OCI-LY3 (cell line): ENCODE measurements around the gene DNAJC10.
"Not testable (repeated sequence)": the region's sequence is repeated elsewhere in the genome, so short reads cannot be mapped to it uniquely, and the experiment has no call there.

Source experiments
- H2AFZ ChIP-seq: fragments of 200-600, 300-600 bp; shearing (Covaris generic); 2 replicates; pipeline ENCODE4 v1.6.0; 2014; ENCODE audit warnings: antibody characterized with exemption, low read depth, low read length
- H3K27ac ChIP-seq: fragments of 200-600, 300-600 bp; sonication (generic); 2 replicates; pipeline ENCODE4 v1.5.1; 2014; ENCODE audit warnings: mild to moderate bottlenecking, low read length, moderate library complexity, mixed read lengths
- H3K27me3 ChIP-seq: fragments of 200-600, 300-600 bp; sonication (generic); 2 replicates; pipeline ENCODE4 v1.6.1; 2014; ENCODE audit warnings: low read depth, low read length, mixed read lengths
- H3K36me3 ChIP-seq: fragments of 200-600, 300-600 bp; sonication (generic); replicated peaks from 2 replicates; pipeline ENCODE3; 2014; ENCODE audit warnings: low read depth, low read length, mixed read lengths
- H3K4me1 ChIP-seq: fragments of 300-600, 200-600 bp; sonication (generic); 2 replicates; pipeline ENCODE4 v1.6.1; 2014; ENCODE audit warnings: low read length, mixed read lengths
- H3K4me2 ChIP-seq: fragments of 200-600, 300-600 bp; sonication (generic); 2 replicates; pipeline ENCODE4 v1.6.1; 2014; ENCODE audit warnings: low read length, mixed read lengths
- H3K4me3 ChIP-seq: fragments of 300-600, 200-600 bp; sonication (generic); 2 replicates; pipeline ENCODE4 v1.5.1; 2014; ENCODE audit warnings: antibody characterized with exemption, mild to moderate bottlenecking, low read length, moderate library complexity
- H3K79me2 ChIP-seq: fragments of 300-600, 200-600 bp; shearing (Covaris generic); 2 replicates; pipeline ENCODE4 v1.6.1; 2014; ENCODE audit warnings: mild to moderate bottlenecking, low read length, mixed read lengths
- H3K9ac ChIP-seq: fragments of 300-600, 200-600 bp; shearing (Covaris generic); 2 replicates; pipeline ENCODE4 v1.6.0; 2014; ENCODE audit warnings: mild to moderate bottlenecking, low read length, moderate library complexity
- H3K9me3 ChIP-seq: fragments of 200-600, 300-600 bp; shearing (Covaris generic); 2 replicates; pipeline ENCODE4 v1.6.1; 2014; ENCODE audit warnings: low read length, mixed read lengths; ENCODE audit not compliant: insufficient read depth
- H4K20me1 ChIP-seq: fragments of 200-600, 300-600 bp; sonication (generic); 2 replicates; pipeline ENCODE4 v1.6.1; 2016; ENCODE audit warnings: low read length, mixed read lengths; ENCODE audit not compliant: insufficient read depth
- EZH2phosphoT487 ChIP-seq: fragments of 200-600 bp; shearing (Covaris generic); IDR thresholded peaks from 2 replicates; pipeline ENCODE4 v1.6.1; 2018; ENCODE audit warnings: antibody characterized with exemption, mixed run types, low read depth
- TF ChIP-seq, protein P1 (sequence below): fragments of 200-600, 300-600 bp; sonication (generic); IDR thresholded peaks from 2 replicates; pipeline ENCODE4 v1.5.1; 2014; ENCODE audit warnings: antibody characterized with exemption, low read length, low read depth

Gene DNAJC10

DNA sequence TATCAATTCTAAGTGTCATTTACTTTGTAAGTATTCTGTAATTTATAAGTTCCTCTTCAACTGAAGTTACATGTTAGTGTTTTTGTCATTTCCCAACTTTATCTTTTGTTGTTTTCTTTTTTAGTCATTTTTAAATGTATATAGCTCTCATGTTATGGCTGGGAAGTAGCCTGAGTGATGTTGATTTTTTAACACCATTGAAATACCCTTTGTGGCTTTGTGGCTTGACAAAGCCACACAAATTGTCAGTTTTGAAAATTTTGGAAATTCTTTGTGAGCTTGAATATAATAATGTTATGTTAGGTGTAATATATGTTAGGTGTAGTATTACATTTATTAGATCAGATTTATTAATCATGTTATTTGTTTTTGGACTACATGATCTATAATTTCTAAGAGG lies 16.7 kb downstream of the DNAJC10 start:
- Histone ChIP-seq H3K36me3 (peaks cover 29% of the 10 kb centered on the region), H2AFZ (no peak overlapping the region), H3K27ac (no peak overlapping the region), H3K9me3 (no peaks in the 10 kb centered on the region), H4K20me1 (no peaks in the 10 kb centered on the region), H3K79me2 (no peaks in the 10 kb centered on the region), H3K4me2 (no peak overlapping the region), H3K27me3 (no peaks in the 10 kb centered on the region), H3K9ac (no peak overlapping the region), H3K4me3 (no peak overlapping the region), H3K4me1 (no peaks in the 10 kb centered on the region)
- TF ChIP-seq EZH2phosphoT487, result no peak
- TF ChIP-seq, protein P1, sequence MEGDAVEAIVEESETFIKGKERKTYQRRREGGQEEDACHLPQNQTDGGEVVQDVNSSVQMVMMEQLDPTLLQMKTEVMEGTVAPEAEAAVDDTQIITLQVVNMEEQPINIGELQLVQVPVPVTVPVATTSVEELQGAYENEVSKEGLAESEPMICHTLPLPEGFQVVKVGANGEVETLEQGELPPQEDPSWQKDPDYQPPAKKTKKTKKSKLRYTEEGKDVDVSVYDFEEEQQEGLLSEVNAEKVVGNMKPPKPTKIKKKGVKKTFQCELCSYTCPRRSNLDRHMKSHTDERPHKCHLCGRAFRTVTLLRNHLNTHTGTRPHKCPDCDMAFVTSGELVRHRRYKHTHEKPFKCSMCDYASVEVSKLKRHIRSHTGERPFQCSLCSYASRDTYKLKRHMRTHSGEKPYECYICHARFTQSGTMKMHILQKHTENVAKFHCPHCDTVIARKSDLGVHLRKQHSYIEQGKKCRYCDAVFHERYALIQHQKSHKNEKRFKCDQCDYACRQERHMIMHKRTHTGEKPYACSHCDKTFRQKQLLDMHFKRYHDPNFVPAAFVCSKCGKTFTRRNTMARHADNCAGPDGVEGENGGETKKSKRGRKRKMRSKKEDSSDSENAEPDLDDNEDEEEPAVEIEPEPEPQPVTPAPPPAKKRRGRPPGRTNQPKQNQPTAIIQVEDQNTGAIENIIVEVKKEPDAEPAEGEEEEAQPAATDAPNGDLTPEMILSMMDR, result no peak

DNA sequence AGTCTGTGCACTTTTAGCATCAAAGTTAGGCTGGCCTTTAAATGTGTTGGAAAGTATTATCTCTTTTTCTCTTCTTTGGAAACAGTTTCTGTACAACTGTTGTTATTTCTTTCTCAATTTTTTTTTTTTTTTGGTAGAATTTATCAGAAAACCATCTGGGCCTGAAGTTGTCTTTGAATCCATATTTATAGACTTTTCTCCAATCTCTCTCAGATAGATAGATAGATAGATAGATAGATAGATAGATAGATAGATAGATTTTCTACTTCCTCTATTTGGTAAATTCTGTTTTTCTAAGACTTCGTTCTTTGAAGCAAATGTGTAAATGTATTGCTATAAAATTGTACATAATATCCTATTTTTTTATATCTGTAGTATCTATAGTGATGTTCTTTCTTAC lies 17.5 kb downstream of the DNAJC10 start:
- Histone ChIP-seq H3K9me3 (no peaks in the 10 kb centered on the region), H4K20me1 (no peaks in the 10 kb centered on the region), H3K36me3 (peaks cover 32% of the 10 kb centered on the region), H3K9ac (no peak overlapping the region), H3K27me3 (no peaks in the 10 kb centered on the region), H3K79me2 (no peaks in the 10 kb centered on the region), H3K27ac (no peak overlapping the region), H3K4me2 (no peak overlapping the region), H3K4me1 (no peaks in the 10 kb centered on the region), H3K4me3 (no peak overlapping the region), H2AFZ (no peak overlapping the region)
- no peak for TF ChIP-seq EZH2phosphoT487
- TF ChIP-seq, protein P1, result no peak

DNA sequence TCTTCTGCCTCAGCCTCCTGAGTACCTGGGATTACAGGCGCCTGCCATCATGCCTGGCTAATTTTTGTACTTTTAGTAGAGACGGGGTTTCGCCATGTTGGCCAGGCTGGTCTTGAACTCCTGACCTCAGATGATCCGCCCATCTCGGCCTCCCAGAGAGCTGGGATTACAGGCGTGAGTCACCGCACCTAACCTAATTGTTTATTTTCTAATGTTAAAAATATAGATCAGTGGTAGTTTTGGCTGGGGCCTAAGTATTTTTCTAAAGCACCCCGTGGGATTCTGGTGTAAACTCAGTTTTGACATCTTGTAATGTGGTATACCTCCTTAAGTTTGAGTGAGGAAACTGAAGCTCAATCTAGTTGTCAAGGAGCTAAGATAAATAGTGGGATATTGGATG lies 20.8 kb downstream of the DNAJC10 start:
- H3K9ac ChIP-seq, H3K4me3 ChIP-seq, H4K20me1 ChIP-seq, H3K27ac ChIP-seq, H3K27me3 ChIP-seq, H3K4me1 ChIP-seq, H3K4me2 ChIP-seq, H2AFZ ChIP-seq, H3K9me3 ChIP-seq, H3K79me2 ChIP-seq: not testable (repeated sequence)
- peaks cover 29% of the 10 kb centered on the region for H3K36me3 ChIP-seq

DNA sequence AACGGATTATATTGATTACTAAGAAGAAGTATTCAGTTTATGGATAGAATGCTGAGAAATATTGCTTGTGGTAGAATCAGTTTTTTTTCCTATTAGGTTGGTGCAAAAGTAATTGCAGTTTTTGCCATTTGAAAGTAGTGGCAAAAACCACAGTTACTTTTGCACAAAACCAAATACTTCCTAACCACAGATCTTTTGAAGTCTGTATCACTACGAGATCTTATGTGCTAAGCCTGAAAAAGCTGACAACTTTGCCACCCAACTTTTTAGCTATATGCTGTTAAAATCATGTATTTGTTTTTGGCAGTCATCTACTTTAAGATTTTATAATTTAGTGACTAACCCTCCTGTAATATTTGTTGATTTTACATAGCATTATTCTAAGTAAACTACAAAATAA lies 24.6 kb downstream of the DNAJC10 start:
- no peak for TF ChIP-seq EZH2phosphoT487
- TF ChIP-seq, protein P1, result no peak
- H3K4me3 ChIP-seq, result no peak overlapping the region
- no peak overlapping the region for H2AFZ ChIP-seq
- peaks cover 35% of the 10 kb centered on the region for H3K36me3 ChIP-seq
- H3K9ac ChIP-seq, result no peak overlapping the region
- no peak overlapping the region for H3K27ac ChIP-seq
- no peak overlapping the region for H3K4me2 ChIP-seq
- H3K27me3 ChIP-seq, result no peaks in the 10 kb centered on the region
- no peaks in the 10 kb centered on the region for H3K4me1 ChIP-seq
- H3K79me2 ChIP-seq, result no peaks in the 10 kb centered on the region
- H4K20me1 ChIP-seq, result no peaks in the 10 kb centered on the region
- no peaks in the 10 kb centered on the region for H3K9me3 ChIP-seq

DNA sequence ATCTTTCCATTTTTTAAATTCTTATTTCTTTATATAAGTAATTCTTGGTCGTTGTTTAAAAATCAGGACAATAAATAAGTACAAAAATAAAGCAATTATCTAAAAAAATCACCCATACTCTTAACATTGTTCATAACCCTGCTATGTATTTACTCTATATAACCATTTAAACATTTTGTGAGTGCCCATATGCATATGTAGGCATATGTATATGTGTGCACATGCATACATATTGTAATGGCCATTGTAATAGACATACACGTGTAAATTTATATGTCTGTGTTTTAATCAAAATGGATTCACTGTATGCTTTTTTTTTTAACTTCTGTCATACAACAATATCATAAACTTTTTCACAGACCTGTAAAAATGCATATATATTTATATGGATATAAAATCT lies 25.6 kb downstream of the DNAJC10 start:
- Histone ChIP-seq H4K20me1 (no peaks in the 10 kb centered on the region), H3K4me2 (no peak overlapping the region), H3K4me3 (no peak overlapping the region), H3K36me3 (peaks cover 35% of the 10 kb centered on the region), H3K79me2 (no peaks in the 10 kb centered on the region), H3K4me1 (no peaks in the 10 kb centered on the region), H2AFZ (no peak overlapping the region), H3K9me3 (no peaks in the 10 kb centered on the region), H3K27ac (no peak overlapping the region), H3K9ac (no peak overlapping the region), H3K27me3 (no peaks in the 10 kb centered on the region)
- TF ChIP-seq, protein P1, result no peak
- TF ChIP-seq EZH2phosphoT487, result no peak
